ENCODE data around the gene MRPL12. TPM values are rescaled to one million over a fixed set of nuclear protein-coding genes. Genes with fewer than 3 reads are reported as not detected.

The MRPL12 gene
- total and polyA plus RNA-seq, 9 of the 15 experiments (the other 6 are each of a cell fraction or from before 2014, with no cell fraction given), result 0.94 to 338 (median 100) TPM

DNA sequence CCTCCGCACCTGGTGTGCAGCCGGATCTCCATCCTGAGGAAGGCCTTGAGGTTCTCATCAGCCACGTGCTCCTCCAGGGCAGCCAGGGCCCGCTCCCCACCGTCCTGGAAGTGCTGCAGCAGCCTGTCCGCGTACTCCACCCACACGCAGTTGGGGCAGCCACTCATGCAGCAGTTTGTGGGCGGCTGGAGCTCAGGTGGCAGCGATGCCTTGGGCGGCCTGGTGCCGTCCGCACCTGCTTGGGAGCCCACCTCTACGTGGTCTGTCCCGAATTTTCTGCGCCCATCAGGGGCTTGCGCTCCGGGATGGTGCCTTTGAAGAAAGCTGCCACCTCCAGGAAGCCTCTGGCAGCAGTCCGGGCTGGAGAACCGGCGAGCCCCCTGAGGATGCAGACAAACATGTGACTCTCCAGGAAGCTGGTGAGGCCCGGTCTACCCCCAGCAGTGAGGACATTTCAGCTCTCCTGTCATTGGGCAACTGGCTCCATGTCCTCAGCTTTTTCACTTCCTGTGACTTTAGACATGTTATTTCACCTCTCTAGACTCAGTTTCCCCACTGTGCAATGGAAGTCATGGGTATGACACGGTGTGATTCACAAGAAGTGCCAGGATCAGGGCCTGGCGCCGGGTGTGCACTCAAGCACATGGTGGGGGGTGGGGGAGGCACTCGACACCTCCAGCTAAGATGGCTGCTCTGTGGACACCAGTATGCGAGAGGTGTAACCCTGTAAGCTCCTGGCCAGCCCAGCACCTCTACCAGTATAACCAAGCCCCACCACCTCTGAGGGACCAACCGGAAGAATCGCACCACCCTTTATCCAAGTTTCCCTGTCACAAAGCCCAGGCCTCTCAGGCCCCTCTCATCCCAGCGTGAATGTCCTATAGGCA, 37.7 kb upstream of the MRPL12 start (continued):
- peak; percentile 98 for TF ChIP-seq L3MBTL2 (IDR thresholded peaks at IDR 0.05)
- no peak for TF ChIP-seq ZNF12 (CRISPR knock-in tag; IDR thresholded peaks at IDR 0.05)
- TF ChIP-seq ZNF644 (tag; IDR thresholded peaks at IDR 0.05; ENCODE audit: low read depth), result peak; percentile 89; the same call in 1 of the 2 replicates
- TF ChIP-seq NFE2L1 (tag; IDR thresholded peaks at IDR 0.05; ENCODE audit: borderline replicate concordance, low read depth), result 0 out of 2 replicates have a peak, but pooled peaks have one; percentile 8
- no peak for TF ChIP-seq YBX1 (IDR thresholded peaks at IDR 0.05)
- TF ChIP-seq EP400 (IDR thresholded peaks at IDR 0.05), result peak; percentile 83
- TF ChIP-seq ZBTB33 (CRISPR knock-in tag; IDR thresholded peaks at IDR 0.05), result 0 out of 2 replicates have a peak, but pooled peaks have one; percentile 49
- TF ChIP-seq RBM39 (optimal IDR thresholded peaks at IDR 0.05; ENCODE audit: low read depth, low read length), result no peak
- peak; percentile 43; the same call in 1 of the 2 replicates for TF ChIP-seq PATZ1 (CRISPR knock-in tag; IDR thresholded peaks at IDR 0.05; ENCODE audit: borderline replicate concordance)
- TF ChIP-seq, protein P1, sequence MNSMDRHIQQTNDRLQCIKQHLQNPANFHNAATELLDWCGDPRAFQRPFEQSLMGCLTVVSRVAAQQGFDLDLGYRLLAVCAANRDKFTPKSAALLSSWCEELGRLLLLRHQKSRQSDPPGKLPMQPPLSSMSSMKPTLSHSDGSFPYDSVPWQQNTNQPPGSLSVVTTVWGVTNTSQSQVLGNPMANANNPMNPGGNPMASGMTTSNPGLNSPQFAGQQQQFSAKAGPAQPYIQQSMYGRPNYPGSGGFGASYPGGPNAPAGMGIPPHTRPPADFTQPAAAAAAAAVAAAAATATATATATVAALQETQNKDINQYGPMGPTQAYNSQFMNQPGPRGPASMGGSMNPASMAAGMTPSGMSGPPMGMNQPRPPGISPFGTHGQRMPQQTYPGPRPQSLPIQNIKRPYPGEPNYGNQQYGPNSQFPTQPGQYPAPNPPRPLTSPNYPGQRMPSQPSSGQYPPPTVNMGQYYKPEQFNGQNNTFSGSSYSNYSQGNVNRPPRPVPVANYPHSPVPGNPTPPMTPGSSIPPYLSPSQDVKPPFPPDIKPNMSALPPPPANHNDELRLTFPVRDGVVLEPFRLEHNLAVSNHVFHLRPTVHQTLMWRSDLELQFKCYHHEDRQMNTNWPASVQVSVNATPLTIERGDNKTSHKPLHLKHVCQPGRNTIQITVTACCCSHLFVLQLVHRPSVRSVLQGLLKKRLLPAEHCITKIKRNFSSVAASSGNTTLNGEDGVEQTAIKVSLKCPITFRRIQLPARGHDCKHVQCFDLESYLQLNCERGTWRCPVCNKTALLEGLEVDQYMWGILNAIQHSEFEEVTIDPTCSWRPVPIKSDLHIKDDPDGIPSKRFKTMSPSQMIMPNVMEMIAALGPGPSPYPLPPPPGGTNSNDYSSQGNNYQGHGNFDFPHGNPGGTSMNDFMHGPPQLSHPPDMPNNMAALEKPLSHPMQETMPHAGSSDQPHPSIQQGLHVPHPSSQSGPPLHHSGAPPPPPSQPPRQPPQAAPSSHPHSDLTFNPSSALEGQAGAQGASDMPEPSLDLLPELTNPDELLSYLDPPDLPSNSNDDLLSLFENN (IDR thresholded peaks at IDR 0.05; ENCODE audit: low read depth in 2 of 2, low read length in 2 of 2), result no peak
- no peak for TF ChIP-seq HDAC3 (IDR thresholded peaks at IDR 0.05; ENCODE audit: borderline replicate concordance, partially characterized antibody)
- TF ChIP-seq SIX5 (IDR thresholded peaks at IDR 0.05; ENCODE audit: borderline replicate concordance in 1 of 2, insufficient read depth in 1 of 2, low read depth in 1 of 2, low read length in 2 of 2), result no peak
- no peak for TF ChIP-seq MAFK (IDR thresholded peaks at IDR 0.05; ENCODE audit: low read length)
- TF ChIP-seq ZNF764 (CRISPR knock-in tag; IDR thresholded peaks at IDR 0.05; ENCODE audit: low read depth), result no peak
- TF ChIP-seq HDAC2 (IDR thresholded peaks at IDR 0.05), result 0 out of 2 replicates have a peak, but pooled peaks have one; percentile 36
- TF ChIP-seq ZNF583 (CRISPR knock-in tag; IDR thresholded peaks at IDR 0.05), result peak; percentile 95
- TF ChIP-seq, protein P2, sequence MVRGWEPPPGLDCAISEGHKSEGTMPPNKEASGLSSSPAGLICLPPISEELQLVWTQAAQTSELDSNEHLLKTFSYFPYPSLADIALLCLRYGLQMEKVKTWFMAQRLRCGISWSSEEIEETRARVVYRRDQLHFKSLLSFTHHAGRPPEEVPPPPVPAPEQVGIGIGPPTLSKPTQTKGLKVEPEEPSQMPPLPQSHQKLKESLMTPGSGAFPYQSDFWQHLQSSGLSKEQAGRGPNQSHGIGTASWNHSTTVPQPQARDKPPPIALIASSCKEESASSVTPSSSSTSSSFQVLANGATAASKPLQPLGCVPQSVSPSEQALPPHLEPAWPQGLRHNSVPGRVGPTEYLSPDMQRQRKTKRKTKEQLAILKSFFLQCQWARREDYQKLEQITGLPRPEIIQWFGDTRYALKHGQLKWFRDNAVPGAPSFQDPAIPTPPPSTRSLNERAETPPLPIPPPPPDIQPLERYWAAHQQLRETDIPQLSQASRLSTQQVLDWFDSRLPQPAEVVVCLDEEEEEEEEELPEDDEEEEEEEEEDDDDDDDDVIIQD (CRISPR knock-in tag; IDR thresholded peaks at IDR 0.05), result peak; percentile 25; the same call in 1 of the 2 replicates
